GM19455 (cell line): ENCODE data around the gene TAF11L7.
"Not testable (repeated sequence)": the region's sequence is repeated elsewhere in the genome, so short reads cannot be mapped to it uniquely, and the experiment has no call there.

Experiments
- ATAC-seq: cut with Tn5 transposase; IDR thresholded peaks from one replicate; pipeline ENCODE4 v1.9.1; 2021; ENCODE audit not compliant: unreplicated experiment

The TAF11L7 gene

GRCh38 chr5:17585658-17586057, at the start of gene TAF11L7:
Gene TAF11L7 (minus strand): TSS chr5:17585758.
- not testable (repeated sequence) for ATAC-seq

GRCh38 chr5:17634160-17634559, 48.6 kb upstream of the TAF11L7 start, which contains the start of gene TAF11L14:
Gene TAF11L14 (plus strand): TSS chr5:17634460.
- no peak for ATAC-seq

GRCh38 chr5:17631788-17632187, 46.2 kb upstream of the TAF11L7 start, which contains the start of gene TAF11L13:
Gene TAF11L13 (plus strand): TSS chr5:17632088.
- ATAC-seq: not testable (repeated sequence)

- no peak for ATAC-seq
Measured at GRCh38 chr5:17625686-17626085, 40.1 kb upstream of the TAF11L7 start.

DNA sequence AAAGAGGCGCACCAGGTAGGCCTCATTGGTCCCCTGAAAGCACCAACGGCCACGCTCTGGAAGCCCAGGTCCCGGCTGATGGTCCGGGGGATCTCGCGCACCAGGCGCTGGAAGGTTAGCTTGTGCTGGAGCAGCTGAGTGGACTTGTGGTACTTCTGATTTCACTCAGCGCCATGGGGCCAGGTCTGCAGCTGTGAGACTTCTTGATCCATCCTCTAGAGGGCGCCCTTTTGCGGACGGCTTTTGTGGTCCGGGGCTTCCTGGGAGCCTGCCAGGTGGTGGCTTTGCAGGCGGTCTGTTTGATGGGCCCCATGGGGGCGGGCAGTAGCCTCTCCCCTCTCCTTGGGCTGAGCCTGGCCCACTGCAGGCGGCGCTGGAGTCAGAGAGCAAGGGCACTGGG, 35.1 kb upstream of the TAF11L7 start:
- no peak for ATAC-seq

DNA sequence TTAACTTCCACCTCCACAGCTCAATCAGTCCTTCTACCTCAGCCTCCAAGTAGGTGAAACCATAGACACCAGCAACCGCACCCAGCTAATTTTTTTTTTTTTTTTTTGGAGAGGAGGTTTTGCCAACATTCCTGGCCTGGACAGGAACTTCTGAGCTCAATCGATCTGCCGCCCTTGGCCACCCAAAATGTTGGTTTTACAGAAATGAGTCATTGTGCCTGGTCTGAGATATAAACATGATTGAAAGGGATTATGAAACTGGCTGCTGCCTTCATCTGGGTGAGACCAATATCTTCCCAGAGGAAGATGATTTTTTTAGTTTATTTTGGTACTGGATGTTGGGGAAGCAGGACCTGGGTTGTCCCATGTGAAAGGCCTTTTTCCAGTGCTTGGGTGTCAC, 33.8 kb upstream of the TAF11L7 start:
- ATAC-seq: no peak

DNA sequence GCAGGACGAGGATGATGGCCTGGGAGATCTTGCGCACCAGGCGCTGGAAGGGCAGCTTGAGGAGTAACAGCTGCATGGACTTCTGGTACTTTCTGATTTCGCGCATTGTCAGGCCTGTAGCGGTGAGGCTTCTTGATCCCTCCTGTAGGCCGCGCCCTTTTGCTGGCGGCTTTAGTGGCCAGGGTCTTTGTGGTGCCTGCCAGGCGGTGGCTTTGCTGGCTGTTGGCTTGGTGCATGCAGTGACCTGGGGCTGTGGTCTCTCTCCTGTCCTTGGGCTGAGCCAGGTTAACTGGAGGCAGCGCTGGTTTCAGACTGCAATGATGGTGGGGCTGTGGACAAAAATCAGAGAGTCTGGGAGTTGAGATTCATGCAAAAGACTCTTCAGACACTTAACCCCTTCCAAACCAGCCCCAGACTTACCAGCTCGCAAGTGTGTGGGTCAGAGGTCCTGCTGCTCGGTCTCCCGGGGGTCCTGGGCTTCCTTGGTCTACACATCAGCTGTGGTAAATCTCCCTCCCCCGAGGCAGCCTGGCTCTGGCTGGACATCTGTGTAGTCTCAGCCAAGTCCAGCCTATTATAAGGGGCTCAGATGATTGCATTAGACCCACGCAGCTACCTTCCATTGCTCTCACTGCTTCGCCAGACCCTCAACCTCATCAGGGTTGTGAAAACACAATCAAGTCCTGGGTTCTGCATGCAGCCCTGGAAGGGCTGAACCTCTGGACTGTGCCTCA, 29.5 kb upstream of the TAF11L7 start:
- ATAC-seq: no peak

- ATAC-seq: not testable (repeated sequence)
Measured at GRCh38 chr5:17610092-17610491, 24.5 kb upstream of the TAF11L7 start, which contains the start of gene TAF11L12. Gene TAF11L12 (plus strand): TSS chr5:17610392.

DNA sequence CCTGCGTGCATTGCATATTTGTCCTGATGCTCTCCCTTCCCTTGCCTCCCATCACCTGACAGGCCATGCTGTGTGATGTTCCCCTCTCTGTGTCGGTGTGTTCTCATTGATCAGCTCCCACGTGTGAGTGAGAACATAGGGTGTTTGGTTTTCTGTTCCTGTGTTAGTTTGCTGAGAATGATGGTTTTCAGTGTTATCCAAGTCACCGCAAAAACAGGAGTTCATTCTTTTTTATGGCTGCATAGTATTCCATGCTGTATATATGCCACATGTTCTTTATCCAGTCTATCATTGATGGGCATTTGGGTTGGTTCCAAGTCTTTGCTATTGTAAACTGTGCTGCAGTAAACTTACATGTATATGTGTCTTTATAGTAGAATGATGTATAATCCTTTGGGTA, 21.9 kb upstream of the TAF11L7 start:
- not testable (repeated sequence) for ATAC-seq

DNA sequence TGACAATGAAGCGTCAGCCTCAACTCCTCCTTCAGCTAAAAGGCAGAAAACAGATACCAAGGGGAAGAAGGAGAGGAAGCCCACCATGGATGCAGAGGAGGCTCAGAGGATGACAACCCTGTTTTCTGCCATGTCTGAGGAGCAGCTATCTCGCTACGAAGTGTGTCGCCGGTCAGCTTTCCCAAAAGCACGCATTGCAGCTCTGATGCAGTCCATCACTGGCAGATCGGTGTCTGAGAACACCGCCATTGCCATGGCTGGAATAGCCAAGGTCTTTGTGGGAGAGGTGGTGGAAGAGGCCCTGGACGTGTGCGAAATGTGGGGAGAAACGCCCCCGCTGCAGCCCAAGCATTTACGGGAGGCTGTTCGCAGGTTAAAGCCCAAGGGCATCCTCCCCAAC, 19.4 kb upstream of the TAF11L7 start:
- ATAC-seq: no peak

GRCh38 chr5:17603880-17604279, 18.3 kb upstream of the TAF11L7 start, which contains the start of gene TAF11L11:
Gene TAF11L11 (plus strand): TSS chr5:17604183.
- not testable (repeated sequence) for ATAC-seq

- not testable (repeated sequence) for ATAC-seq
Measured at GRCh38 chr5:17597728-17598127, 12.2 kb upstream of the TAF11L7 start, which contains the start of gene TAF11L10. Gene TAF11L10 (minus strand): TSS chr5:17597828.

DNA sequence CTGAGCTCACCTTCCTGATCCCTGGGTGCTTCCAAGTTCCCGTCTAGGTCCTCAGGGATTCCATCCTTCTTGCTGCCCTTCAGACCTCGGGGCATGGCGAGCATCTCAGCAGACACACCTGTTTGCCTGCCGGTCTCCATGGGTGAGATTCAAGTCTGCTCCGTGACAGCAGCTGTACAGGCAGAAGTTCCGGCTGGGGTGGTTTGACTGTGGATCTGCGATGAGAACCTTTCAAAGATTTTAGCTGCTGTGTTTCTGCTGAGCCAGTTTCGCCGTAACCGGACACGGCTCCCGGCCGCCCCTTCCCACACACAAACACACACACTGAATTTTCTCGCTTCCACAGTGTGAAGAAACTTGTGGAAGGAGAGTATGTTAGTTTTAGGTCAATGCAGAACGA, 8.7 kb upstream of the TAF11L7 start, which contains the start of gene TAF11L9:
Gene TAF11L9, minus strand, starts transcription at position 140 of the 400 bp plus-strand sequence.
- ATAC-seq: not testable (repeated sequence)

- ATAC-seq: not testable (repeated sequence)
Measured at GRCh38 chr5:17590860-17591259, 5.3 kb upstream of the TAF11L7 start, which contains the start of gene TAF11L8. Gene TAF11L8 (minus strand): TSS chr5:17590960.
